ENCODE results near the gene RAET1G.

DNA sequence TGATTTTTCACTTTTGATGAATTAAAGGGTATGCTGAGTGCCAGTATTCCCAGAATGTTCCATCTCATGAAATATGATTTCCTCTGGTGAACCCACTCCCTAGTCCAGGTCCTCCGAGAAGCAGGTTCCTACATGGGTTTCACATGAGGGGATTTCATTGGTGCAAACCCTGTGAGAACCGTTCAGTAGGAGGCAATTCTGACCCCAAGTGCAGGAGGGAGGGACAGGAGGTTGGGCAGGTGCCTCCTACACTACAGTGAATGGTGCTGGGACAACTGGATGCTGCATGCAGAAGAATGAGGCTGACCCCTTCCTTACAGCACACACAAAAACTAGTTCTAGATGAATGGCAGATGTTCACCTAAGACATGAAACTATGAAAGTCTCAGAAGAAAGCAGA, 13.8 kb upstream of the RAET1G start:
- TF ChIP-seq ZNF274 (IDR thresholded peaks at IDR 0.05; ENCODE audit: low read depth, low read length) (no peak), SUZ12 (IDR thresholded peaks at IDR 0.05; ENCODE audit: extremely low read depth, insufficient read depth, insufficient read length) (no peak)
